ENCODE data around the gene KCNK4.

- no peak for TF ChIP-seq POLR2A (IDR thresholded peaks at IDR 0.05; ENCODE audit: low read depth, low read length)
- no peak for TF ChIP-seq POLR2AphosphoS5 (IDR thresholded peaks at IDR 0.05; ENCODE audit: insufficient read depth, low read depth, low read length)
Observed at GRCh38 chr11:64253481-64253880, 37.6 kb upstream of the KCNK4 start.

All from endothelial cell of umbilical vein (primary cell).